ENCODE measurements around the gene PHACTR3.

The PHACTR3 gene

DNA sequence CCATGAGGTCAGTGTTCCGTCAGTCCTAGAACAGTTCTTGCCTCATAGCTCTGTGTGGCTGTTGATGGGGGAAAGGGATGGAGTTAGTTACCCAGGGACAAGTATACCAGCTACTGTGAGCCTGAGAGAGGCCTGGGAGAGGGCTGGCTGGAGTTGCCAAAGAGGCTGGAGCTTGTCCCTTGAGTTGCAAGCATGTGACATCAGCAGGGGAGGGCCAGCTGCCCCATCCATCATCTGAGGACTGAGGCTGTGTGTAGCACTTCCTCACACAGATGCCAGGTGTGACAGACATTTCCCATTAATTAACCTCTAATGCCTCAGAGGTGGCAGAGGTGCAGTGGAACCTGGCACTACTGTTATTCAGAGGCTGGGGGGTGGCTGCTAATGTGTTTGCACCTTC, 131.6 kb downstream of the PHACTR3 start:
- no peaks in the 10 kb centered on the region for H4K20me1 ChIP-seq (ENCODE audit: control insufficient read depth, insufficient read depth, low read depth, low read length)
- no peaks in the 10 kb centered on the region for H3K79me2 ChIP-seq (ENCODE audit: control insufficient read depth, low read length)
- no peaks in the 10 kb centered on the region for H3K36me3 ChIP-seq (ENCODE audit: control insufficient read depth, low read length)
- H3K9me2 ChIP-seq (replicated peaks; ENCODE audit: control insufficient read depth, low read length), result no peaks in the 10 kb centered on the region
- no peaks in the 10 kb centered on the region for H3K9me3 ChIP-seq (ENCODE audit: control insufficient read depth, insufficient read depth, low read length)
- H3F3A ChIP-seq (ENCODE audit: control insufficient read depth, insufficient read depth), result no peaks in the 10 kb centered on the region
- no peaks in the 10 kb centered on the region for H3K4me1 ChIP-seq (ENCODE audit: control insufficient read depth, low read length)
- no peak overlapping the region for H3K27ac ChIP-seq (ENCODE audit: low read depth, low read length)
- TF ChIP-seq CTCF (IDR thresholded peaks at IDR 0.05; ENCODE audit: low read depth, low read length, poor library complexity, severe bottlenecking), result no peak
- no peaks in the 10 kb centered on the region for H3K27me3 ChIP-seq (ENCODE audit: control insufficient read depth, low read length)
- H3K4me3 ChIP-seq (ENCODE audit: low read length), result no peak overlapping the region
- no peak overlapping the region for H3K4me2 ChIP-seq (ENCODE audit: low read length)

- Histone ChIP-seq H3K4me3 (ENCODE audit: low read length) (no peak overlapping the region), H3K79me2 (ENCODE audit: control insufficient read depth, low read length) (no peaks in the 10 kb centered on the region), H3K4me2 (ENCODE audit: low read length) (no peak overlapping the region), H4K20me1 (ENCODE audit: control insufficient read depth, insufficient read depth, low read depth, low read length) (no peaks in the 10 kb centered on the region), H3K4me1 (ENCODE audit: control insufficient read depth, low read length) (no peaks in the 10 kb centered on the region), H3K36me3 (ENCODE audit: control insufficient read depth, low read length) (no peaks in the 10 kb centered on the region), H3K27me3 (ENCODE audit: control insufficient read depth, low read length) (no peaks in the 10 kb centered on the region), H3F3A (ENCODE audit: control insufficient read depth, insufficient read depth) (no peaks in the 10 kb centered on the region), H3K9me3 (ENCODE audit: control insufficient read depth, insufficient read depth, low read length) (no peaks in the 10 kb centered on the region), H3K27ac (ENCODE audit: low read depth, low read length) (no peak overlapping the region), H3K9me2 (replicated peaks; ENCODE audit: control insufficient read depth, low read length) (no peaks in the 10 kb centered on the region)
- TF ChIP-seq CTCF (IDR thresholded peaks at IDR 0.05; ENCODE audit: low read depth, low read length, poor library complexity, severe bottlenecking) (no peak), EZH2phosphoT487 (IDR thresholded peaks at IDR 0.05; ENCODE audit: borderline replicate concordance, low read length) (no peak)
These were observed 132.0 kb downstream of the PHACTR3 start for GRCh38 chr20:59736366-59736765.

- TF ChIP-seq CTCF (IDR thresholded peaks at IDR 0.05; ENCODE audit: low read depth, low read length, poor library complexity, severe bottlenecking), result no peak
- no peak for TF ChIP-seq EZH2phosphoT487 (IDR thresholded peaks at IDR 0.05; ENCODE audit: borderline replicate concordance, low read length)
- Histone ChIP-seq H3K27ac (ENCODE audit: low read depth, low read length) (no peak overlapping the region), H3K9me3 (ENCODE audit: control insufficient read depth, insufficient read depth, low read length) (no peaks in the 10 kb centered on the region), H3F3A (ENCODE audit: control insufficient read depth, insufficient read depth) (no peaks in the 10 kb centered on the region), H3K79me2 (ENCODE audit: control insufficient read depth, low read length) (no peaks in the 10 kb centered on the region), H3K9me2 (replicated peaks; ENCODE audit: control insufficient read depth, low read length) (no peaks in the 10 kb centered on the region), H3K4me1 (ENCODE audit: control insufficient read depth, low read length) (no peaks in the 10 kb centered on the region), H3K36me3 (ENCODE audit: control insufficient read depth, low read length) (no peaks in the 10 kb centered on the region), H3K4me3 (ENCODE audit: low read length) (no peak overlapping the region), H3K27me3 (ENCODE audit: control insufficient read depth, low read length) (no peaks in the 10 kb centered on the region), H4K20me1 (ENCODE audit: control insufficient read depth, insufficient read depth, low read depth, low read length) (no peaks in the 10 kb centered on the region), H3K4me2 (ENCODE audit: low read length) (no peak overlapping the region)
These were observed 132.8 kb downstream of the PHACTR3 start for GRCh38 chr20:59737073-59737666.
